GDM1 (cell line): ENCODE results near the gene SLC35G6.

Experiments
- DNase-seq: peaks from one replicate; lab custom pipeline; 2025; lab: John Stamatoyannopoulos, UW

The SLC35G6 gene

GRCh38 chr17:7503521-7503920, 22.3 kb downstream of the SLC35G6 start:
- DNase-seq, result no peak

GRCh38 chr17:7508145-7508544, 26.9 kb downstream of the SLC35G6 start:
- no peak for DNase-seq

- no peak for DNase-seq
These were observed 27.6 kb downstream of the SLC35G6 start for GRCh38 chr17:7508846-7509245.

GRCh38 chr17:7509937-7510336, 28.7 kb downstream of the SLC35G6 start:
- no peak for DNase-seq

GRCh38 chr17:7511108-7511507, 29.9 kb downstream of the SLC35G6 start:
- no peak for DNase-seq

GRCh38 chr17:7512105-7512504, 30.9 kb downstream of the SLC35G6 start:
- no peak for DNase-seq

GRCh38 chr17:7512824-7513540, 31.7 kb downstream of the SLC35G6 start:
- DNase-seq, result no peak

- no peak for DNase-seq
These were observed 32.7 kb downstream of the SLC35G6 start for GRCh38 chr17:7513850-7514419.

- DNase-seq, result no peak
These were observed 34.8 kb downstream of the SLC35G6 start for GRCh38 chr17:7515911-7516610.

GRCh38 chr17:7523033-7523432, 41.8 kb downstream of the SLC35G6 start:
- no peak for DNase-seq

- DNase-seq, result no peak
These were observed 47.6 kb downstream of the SLC35G6 start for GRCh38 chr17:7528842-7529241.

GRCh38 chr17:7530023-7530900, 49.0 kb downstream of the SLC35G6 start:
- no peak for DNase-seq
